Liver (tissue), 9 donors: ENCODE results near the gene SMCO4. TPM values are rescaled to one million over a fixed set of nuclear protein-coding genes. Genes with fewer than 3 reads are reported as not detected.

Source experiments
- DNase-seq: peaks from one replicate; pipeline ENCODE4 v3.0.0-alpha.2; 2017; ENCODE audit warnings: low spot score
- H3K27ac ChIP-seq, 2 donors: one replicate each; pipeline ENCODE4 v1.7.0; 2013; ENCODE audit warnings: inconsistent platforms in 2 of 2, low read length in 2 of 2, control low read depth in 1 of 2, low read depth in 1 of 2, mild to moderate bottlenecking in 1 of 2
- H3K27me3 ChIP-seq, 4 donors: one replicate each; pipeline versions ENCODE4 v1.6.1 to v1.7.0; 2013; ENCODE audit warnings: low read length in 3 of 4, inconsistent platforms in 1 of 4, mild to moderate bottlenecking in 1 of 4, moderate library complexity in 1 of 4; ENCODE audit not compliant: control insufficient read depth in 4 of 4, insufficient read depth in 4 of 4
- H3K36me3 ChIP-seq, 4 donors: one replicate each; pipeline versions ENCODE4 v1.6.1 to v1.7.0; 2013; ENCODE audit warnings: low read length in 3 of 4, mild to moderate bottlenecking in 3 of 4, low read depth in 1 of 4, moderate library complexity in 1 of 4; ENCODE audit not compliant: control insufficient read depth in 4 of 4, insufficient read depth in 3 of 4
- H3K4me1 ChIP-seq, 4 donors: one replicate each; pipeline versions ENCODE4 v1.6.1 to v1.7.0; 2013; ENCODE audit warnings: low read length in 3 of 4, mild to moderate bottlenecking in 3 of 4, moderate library complexity in 1 of 4; ENCODE audit not compliant: control insufficient read depth in 4 of 4, insufficient read depth in 4 of 4
- H3K4me3 ChIP-seq, 3 donors: one replicate each; pipeline versions ENCODE4 v1.6.1 to v1.7.0; 2013; ENCODE audit warnings: low read length in 3 of 3, control low read depth in 1 of 3, low read depth in 1 of 3, mild to moderate bottlenecking in 1 of 3
- H3K9ac ChIP-seq, 2 donors: one replicate each; pipeline ENCODE4 v1.7.0; 2013; ENCODE audit warnings: low read length in 2 of 2, mild to moderate bottlenecking in 2 of 2, moderate library complexity in 2 of 2, control low read depth in 1 of 2, low read depth in 1 of 2
- H3K9me3 ChIP-seq, 4 donors: one replicate each; pipeline versions ENCODE4 v1.6.1 to v1.7.0; 2013; ENCODE audit warnings: low read length in 3 of 4; ENCODE audit not compliant: control insufficient read depth in 4 of 4
- EGR1 ChIP-seq, 2 donors: IDR thresholded peaks; 2 replicates each; pipeline ENCODE4 v1.6.1; 2016 to 2018; ENCODE audit warnings: antibody characterized with exemption in 2 of 2, low read depth in 2 of 2
- FOXA1 ChIP-seq: IDR thresholded peaks from 2 replicates; pipeline ENCODE4 v1.6.1; 2016; ENCODE audit warnings: antibody characterized with exemption
- FOXA2 ChIP-seq: IDR thresholded peaks from 2 replicates; pipeline ENCODE4 v1.6.1; 2016; ENCODE audit warnings: antibody characterized with exemption
- HNF4A ChIP-seq, 2 donors: conservative IDR thresholded peaks; 2 replicates each; pipeline ENCODE4 v1.6.1; 2016; ENCODE audit warnings: antibody characterized with exemption in 2 of 2, mild to moderate bottlenecking in 2 of 2
- HNF4G ChIP-seq: IDR thresholded peaks from 2 replicates; pipeline ENCODE4 v1.6.1; 2016; ENCODE audit warnings: antibody characterized with exemption
- JUND ChIP-seq, 2 donors: IDR thresholded peaks; 2 replicates each; pipeline ENCODE4 v1.6.1; 2016; ENCODE audit warnings: antibody characterized with exemption in 2 of 2
- NR2F2 ChIP-seq: IDR thresholded peaks from 2 replicates; pipeline ENCODE4 v1.6.1; 2016; ENCODE audit warnings: antibody characterized with exemption
- RAD21 ChIP-seq, 2 donors: IDR thresholded peaks; 2 replicates each; pipeline ENCODE4 v1.6.1; 2016; ENCODE audit warnings: antibody characterized with exemption in 2 of 2, mild to moderate bottlenecking in 2 of 2
- RXRA ChIP-seq, 2 donors: IDR thresholded peaks; 2 replicates each; pipeline ENCODE4 v1.6.1; 2017 to 2018; ENCODE audit warnings: antibody characterized with exemption in 2 of 2, mild to moderate bottlenecking in 1 of 2
- SP1 ChIP-seq: IDR thresholded peaks from 2 replicates; pipeline ENCODE4 v1.6.1; 2018; ENCODE audit warnings: antibody characterized with exemption, mild to moderate bottlenecking
- TAF1 ChIP-seq: conservative IDR thresholded peaks from 2 replicates; pipeline ENCODE4 v1.6.1; 2016; ENCODE audit warnings: antibody characterized with exemption, mild to moderate bottlenecking
- YY1 ChIP-seq: IDR thresholded peaks from 2 replicates; pipeline ENCODE4 v1.6.1; 2016; ENCODE audit warnings: antibody characterized with exemption, mild to moderate bottlenecking
- WGBS: extraction: QIAGEN DNeasy Blood & Tissue Kit; methylation state at CpG from one replicate; pipeline ENCODE4 v1.1.7; 2013; 5-methylcytosine and 5-hydroxymethylcytosine counted together
- polyA plus RNA-seq, 2 donors: library from polyadenylated mRNA; stranded (reverse) in 1 of 2; unstranded in 1 of 2; fragments of 200-250 nt in 1 of 2; fragments of >200 nt in 1 of 2; fragmentation: Nextera tagmentation in 1 of 2; extraction: Ambion mirVana in 1 of 2; gene quantifications; one replicate each; pipeline versions ENCODE4 v1.2.1 to v1.2.3, GENCODE V29; 2013 to 2015
- total RNA-seq, 2 donors: library from RNA; depleted of rRNA; stranded (reverse); fragments of >200 nt; gene quantifications; one replicate each; pipeline ENCODE4 v1.2.3, GENCODE V29; 2014
- TF ChIP-seq, protein P1 (sequence below): IDR thresholded peaks from 2 replicates; pipeline ENCODE4 v1.6.1; 2016; ENCODE audit warnings: antibody characterized with exemption
- TF ChIP-seq, protein P2 (sequence below): fragments of 150-350 bp; IDR thresholded peaks from 2 replicates; pipeline ENCODE4 v1.5.1; 2017; ENCODE audit warnings: improper control_type of control experiment, low read depth, low read length; ENCODE audit not compliant: missing input control
- TF ChIP-seq, protein P3 (sequence below): IDR thresholded peaks from 2 replicates; pipeline ENCODE4 v1.6.1; 2016; ENCODE audit warnings: antibody characterized with exemption
- donor health status: healthy.
- donor health status: healthy.
- donor health status: healthy.
- donor health status: healthy.
- donor health status: healthy.

Gene SMCO4
- total and polyA plus RNA-seq, 4 donors, result 21.2 to 98.8 (median 47.9) TPM

DNA sequence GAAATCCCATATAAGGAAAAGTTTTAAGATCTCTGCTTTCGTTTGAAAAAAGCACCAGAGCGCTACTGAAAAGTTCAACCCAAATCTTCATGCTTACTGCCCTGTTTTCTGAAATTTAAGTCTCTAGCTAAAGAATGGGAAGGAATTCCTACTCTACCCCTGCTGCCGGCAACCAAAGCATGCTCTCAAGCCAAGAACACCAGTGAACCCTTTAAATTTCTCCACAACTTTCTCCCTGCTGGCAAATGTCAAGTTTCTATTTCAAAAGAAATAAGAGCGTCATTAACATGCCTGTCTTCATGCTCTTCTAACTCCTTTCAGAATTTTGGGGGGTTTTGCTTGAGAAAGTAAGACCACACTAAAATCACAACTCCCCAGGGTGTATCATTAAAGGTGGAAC is 6.8 kb upstream of the SMCO4 start:
- WGBS, result 94% methylated on average over 4 of the region's 4 CpGs
- Histone ChIP-seq H3K36me3 (no peaks in the 10 kb centered on the region), H3K27ac (no peak overlapping the region), H3K27me3 (no peaks in the 10 kb centered on the region), H3K9me3 (no peaks in the 10 kb centered on the region), H3K9ac (no peak overlapping the region), H3K4me3 (no peak overlapping the region), H3K4me1 (peaks cover 0 to 4% (median 1%) of the 10 kb centered on the region in 4 donors)
- TF ChIP-seq RXRA (IDR thresholded peaks at IDR 0.05) (no peak), RAD21 (IDR thresholded peaks at IDR 0.05) (no peak), SP1 (no peak), FOXA1 (no peak)
- TF ChIP-seq, protein P1, sequence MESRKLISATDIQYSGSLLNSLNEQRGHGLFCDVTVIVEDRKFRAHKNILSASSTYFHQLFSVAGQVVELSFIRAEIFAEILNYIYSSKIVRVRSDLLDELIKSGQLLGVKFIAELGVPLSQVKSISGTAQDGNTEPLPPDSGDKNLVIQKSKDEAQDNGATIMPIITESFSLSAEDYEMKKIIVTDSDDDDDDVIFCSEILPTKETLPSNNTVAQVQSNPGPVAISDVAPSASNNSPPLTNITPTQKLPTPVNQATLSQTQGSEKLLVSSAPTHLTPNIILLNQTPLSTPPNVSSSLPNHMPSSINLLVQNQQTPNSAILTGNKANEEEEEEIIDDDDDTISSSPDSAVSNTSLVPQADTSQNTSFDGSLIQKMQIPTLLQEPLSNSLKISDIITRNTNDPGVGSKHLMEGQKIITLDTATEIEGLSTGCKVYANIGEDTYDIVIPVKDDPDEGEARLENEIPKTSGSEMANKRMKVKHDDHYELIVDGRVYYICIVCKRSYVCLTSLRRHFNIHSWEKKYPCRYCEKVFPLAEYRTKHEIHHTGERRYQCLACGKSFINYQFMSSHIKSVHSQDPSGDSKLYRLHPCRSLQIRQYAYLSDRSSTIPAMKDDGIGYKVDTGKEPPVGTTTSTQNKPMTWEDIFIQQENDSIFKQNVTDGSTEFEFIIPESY, result no peak
- DNase-seq, result no peak

DNA sequence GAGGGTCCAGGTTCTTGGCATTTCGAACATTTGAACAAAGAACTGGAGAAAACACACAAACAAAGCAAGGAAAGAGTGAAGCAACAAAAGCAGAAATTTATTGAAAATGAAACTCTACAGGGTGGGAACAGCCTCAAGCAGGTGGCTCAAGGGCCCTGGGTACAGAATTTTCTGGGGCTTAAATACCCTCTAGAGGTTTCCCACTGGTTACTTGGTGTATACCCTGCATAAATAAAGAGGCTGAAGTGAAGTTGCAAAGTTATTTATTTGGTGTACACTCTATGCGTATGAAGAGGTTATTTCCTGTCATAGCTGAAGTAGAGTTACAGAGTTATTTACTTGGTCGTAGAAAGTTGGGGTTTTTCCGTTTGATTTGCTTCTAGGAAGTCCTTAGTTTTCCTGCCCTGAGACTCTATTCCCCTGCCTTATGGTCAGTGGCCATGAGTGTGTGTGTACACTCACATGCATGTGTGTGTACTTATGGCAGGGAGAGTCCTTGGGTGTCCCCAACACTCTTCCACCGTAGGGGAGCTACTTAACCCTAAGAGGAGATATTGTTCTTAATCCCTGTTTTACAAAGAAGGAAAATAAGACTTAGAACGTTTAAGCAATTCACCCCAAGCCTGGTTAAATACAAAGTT is 5.6 kb upstream of the SMCO4 start:
- no peak overlapping the region for H3K4me3 ChIP-seq
- no peaks in the 10 kb centered on the region for H3K27me3 ChIP-seq
- WGBS, result 73% methylated on average over 6 of the region's 6 CpGs
- no peak for DNase-seq
- no peak overlapping the region for H3K27ac ChIP-seq
- H3K9ac ChIP-seq, result no peak overlapping the region
- no peaks in the 10 kb centered on the region for H3K36me3 ChIP-seq
- peaks cover 0 to 4% (median 1%) of the 10 kb centered on the region in 4 donors for H3K4me1 ChIP-seq
- TF ChIP-seq SP1 (no peak), FOXA1 (no peak), TAF1 (no peak), EGR1 (IDR thresholded peaks at IDR 0.05; ENCODE audit: low read depth in 2 of 2) (no peak), RXRA (IDR thresholded peaks at IDR 0.05) (no peak), HNF4G (no peak), FOXA2 (no peak), HNF4A (conservative IDR thresholded peaks at IDR 0.05) (no peak)
- TF ChIP-seq, protein P2, sequence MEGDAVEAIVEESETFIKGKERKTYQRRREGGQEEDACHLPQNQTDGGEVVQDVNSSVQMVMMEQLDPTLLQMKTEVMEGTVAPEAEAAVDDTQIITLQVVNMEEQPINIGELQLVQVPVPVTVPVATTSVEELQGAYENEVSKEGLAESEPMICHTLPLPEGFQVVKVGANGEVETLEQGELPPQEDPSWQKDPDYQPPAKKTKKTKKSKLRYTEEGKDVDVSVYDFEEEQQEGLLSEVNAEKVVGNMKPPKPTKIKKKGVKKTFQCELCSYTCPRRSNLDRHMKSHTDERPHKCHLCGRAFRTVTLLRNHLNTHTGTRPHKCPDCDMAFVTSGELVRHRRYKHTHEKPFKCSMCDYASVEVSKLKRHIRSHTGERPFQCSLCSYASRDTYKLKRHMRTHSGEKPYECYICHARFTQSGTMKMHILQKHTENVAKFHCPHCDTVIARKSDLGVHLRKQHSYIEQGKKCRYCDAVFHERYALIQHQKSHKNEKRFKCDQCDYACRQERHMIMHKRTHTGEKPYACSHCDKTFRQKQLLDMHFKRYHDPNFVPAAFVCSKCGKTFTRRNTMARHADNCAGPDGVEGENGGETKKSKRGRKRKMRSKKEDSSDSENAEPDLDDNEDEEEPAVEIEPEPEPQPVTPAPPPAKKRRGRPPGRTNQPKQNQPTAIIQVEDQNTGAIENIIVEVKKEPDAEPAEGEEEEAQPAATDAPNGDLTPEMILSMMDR, result no peak
- TF ChIP-seq, protein P1, result no peak
- no peaks in the 10 kb centered on the region for H3K9me3 ChIP-seq

DNA sequence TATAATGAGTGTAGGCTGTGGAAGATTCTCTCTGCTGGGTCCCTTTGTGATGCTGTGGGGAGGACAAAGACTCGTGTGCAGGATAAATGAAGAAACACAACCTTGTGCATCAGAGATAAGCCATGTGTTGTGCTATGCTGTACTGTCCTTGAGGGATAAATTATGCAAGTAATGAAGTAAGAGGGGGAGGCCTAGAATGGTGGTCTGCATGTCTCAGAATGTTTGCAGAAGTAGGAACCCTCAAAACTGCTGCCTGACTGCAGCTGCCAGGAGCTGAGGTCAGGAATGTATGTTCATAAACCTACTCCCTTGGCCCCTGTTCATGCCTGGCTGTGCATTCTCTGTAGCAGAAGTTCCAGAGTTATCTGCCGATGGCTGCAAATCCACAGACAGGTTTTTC is 4.6 kb upstream of the SMCO4 start:
- Histone ChIP-seq H3K9me3 (no peaks in the 10 kb centered on the region), H3K27ac (no peak overlapping the region), H3K36me3 (no peaks in the 10 kb centered on the region), H3K9ac (no peak overlapping the region), H3K27me3 (no peaks in the 10 kb centered on the region), H3K4me1 (peaks cover 0 to 5% (median 1%) of the 10 kb centered on the region in 4 donors), H3K4me3 (no peak overlapping the region)
- no peak for DNase-seq
- WGBS, result 87% methylated on average over 2 of the region's 2 CpGs
- TF ChIP-seq HNF4G (no peak), JUND (IDR thresholded peaks at IDR 0.05) (no peak), YY1 (no peak), NR2F2 (no peak), FOXA2 (no peak), RXRA (IDR thresholded peaks at IDR 0.05) (no peak), RAD21 (IDR thresholded peaks at IDR 0.05) (no peak), HNF4A (conservative IDR thresholded peaks at IDR 0.05) (no peak)
- TF ChIP-seq, protein P3, sequence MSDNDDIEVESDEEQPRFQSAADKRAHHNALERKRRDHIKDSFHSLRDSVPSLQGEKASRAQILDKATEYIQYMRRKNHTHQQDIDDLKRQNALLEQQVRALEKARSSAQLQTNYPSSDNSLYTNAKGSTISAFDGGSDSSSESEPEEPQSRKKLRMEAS, result no peak
- TF ChIP-seq, protein P1, result no peak
